ENCODE measurements around the gene STPG2.
A peak's percentile ranks its signal among the peaks of the same experiment; 100 is the strongest.

The STPG2 gene

DNA sequence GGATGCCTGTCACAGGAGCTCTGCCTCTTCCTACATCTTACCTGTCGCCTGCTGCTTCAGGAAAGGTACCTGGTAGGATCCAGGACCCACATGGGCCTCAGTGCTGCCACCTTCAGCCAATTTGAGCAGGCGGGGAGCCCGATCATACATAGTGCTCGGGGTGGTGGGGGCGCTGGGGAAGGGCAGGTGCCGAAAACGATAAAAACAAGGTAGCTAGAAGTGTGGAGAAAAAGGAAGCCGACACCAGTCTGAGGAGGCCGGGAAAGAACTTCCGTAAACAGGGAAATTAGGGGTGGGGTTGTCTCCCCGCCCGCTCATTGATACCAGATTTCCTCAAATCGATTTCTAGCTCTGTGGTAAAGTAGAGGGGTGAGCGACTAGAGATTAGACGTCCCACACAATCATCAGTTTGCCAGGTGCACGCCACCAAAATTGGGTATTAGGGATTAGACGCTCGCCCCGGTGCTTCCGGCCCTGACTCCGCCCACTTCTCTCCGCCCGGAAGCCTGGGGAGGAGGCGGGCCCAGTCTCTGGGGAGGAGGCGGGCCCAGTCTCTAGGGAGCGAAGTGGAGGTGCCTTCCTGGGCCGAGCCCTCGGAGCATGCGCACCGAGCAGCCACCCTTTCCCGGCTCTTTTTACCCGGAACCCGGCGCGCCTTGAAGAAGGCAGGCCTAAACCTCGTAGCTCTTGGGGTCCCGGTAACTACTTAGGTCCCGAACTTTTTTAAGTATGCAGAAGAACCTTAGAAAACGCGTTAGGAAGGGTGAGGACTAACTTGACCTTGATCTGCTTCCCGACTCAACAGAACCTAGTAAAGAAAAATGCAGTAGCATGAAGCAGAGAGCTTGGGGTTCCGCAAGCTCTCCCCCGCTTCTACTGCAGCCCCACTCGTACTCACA lies at the start of gene STPG2:
Gene STPG2, minus strand, starts transcription at position 476 of the 899 bp plus-strand sequence.
- DNase-seq (ENCODE audit: low spot score) = peak; percentile 91

DNA sequence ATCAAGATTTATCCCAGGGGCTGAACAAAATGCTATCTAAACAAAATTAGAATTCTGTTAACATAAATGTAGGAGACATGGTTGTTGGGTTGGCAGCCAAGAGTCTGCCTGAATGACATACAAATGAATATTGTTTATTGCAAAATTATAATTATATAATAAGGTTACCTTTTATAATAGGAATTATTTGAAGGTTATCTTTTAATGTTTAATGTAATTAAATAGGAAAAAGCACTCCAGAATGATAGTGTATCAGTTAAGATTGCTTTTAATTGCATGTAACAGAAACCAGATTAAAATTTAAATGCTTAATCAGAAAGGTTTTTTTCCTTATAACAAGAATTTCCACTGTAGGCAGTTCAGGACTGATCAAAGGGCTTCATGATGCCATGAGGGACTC lies 42.0 kb upstream of the STPG2 start:
- DNase-seq (ENCODE audit: low spot score) = no peak

DNA sequence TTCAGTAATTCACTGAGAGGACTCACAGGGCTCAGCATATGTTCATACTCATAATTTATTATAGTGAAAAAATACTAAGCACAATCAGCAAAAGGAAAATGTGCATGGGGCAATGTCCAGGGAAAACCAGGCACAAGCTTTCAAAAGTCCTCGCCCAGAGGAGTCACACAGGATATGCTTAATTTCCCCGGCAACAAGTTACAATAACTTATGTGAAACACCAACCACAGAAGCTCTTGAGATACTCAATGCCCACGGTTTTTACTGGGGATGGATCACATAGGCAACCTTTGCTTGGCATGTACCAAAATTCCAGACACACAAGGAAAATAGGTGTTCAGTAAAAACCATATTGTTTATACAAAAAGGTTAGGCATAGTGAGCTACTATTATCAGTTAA lies 38.5 kb upstream of the STPG2 start:
- DNase-seq (ENCODE audit: low spot score) = no peak

DNA sequence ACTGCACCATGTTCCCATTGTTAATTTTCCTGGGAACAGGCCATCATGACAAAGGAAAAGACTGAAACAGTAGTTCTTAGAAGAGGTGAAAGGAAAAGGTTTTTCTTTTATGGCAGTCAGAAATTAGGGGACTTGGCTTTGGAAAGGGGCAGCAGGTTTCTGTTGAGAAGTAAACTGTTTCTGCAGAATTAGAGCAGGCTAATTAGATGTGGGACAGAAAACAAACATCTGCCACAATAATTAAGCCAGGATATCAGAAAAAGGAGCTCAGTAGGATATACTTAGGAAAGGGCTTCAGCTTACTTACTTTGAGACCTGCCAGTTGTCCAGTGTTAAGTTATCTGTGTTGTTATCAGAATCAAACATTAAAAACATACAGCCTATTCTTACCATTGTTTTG lies 36.7 kb upstream of the STPG2 start:
- no peak for DNase-seq (ENCODE audit: low spot score)

DNA sequence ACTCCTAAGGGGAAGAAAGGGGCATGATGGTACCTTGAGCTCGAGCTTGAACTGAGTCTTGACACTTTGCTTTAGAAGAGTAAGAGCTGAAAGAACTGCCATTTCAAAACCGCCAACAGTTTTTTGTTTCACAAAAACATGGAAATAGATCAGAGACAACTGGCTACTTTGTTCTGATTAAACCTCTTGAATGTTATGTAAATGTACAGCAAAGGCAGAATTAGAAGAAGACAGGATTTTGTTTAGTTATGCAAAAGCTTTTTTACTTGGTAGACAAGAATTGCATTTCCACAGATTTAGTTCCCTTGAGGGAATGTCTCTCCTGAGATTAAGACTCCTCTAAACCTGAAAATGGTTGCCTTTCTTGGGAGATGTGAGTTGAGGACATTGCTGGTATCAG lies 33.3 kb upstream of the STPG2 start:
- DNase-seq (ENCODE audit: low spot score) = no peak

DNA sequence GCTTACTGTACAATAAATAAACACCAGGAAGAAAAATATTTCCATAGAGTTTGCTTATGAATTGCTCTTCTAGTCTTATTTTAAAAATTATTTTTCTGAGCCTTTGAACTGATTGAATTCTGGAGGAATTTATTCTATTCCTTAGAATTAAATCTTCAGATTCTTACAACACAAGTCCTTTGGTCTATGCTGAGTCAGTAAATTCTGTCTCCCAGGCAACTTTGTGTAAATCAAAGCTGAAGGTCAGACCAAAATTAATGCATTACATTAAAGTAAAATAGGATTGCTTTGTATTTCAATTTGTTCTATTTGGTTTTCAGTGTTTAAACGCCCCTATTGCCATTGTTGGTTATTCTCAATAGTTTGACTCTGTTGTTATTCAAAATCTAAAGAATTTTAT lies 26.8 kb upstream of the STPG2 start:
- DNase-seq (ENCODE audit: low spot score) = no peak

DNA sequence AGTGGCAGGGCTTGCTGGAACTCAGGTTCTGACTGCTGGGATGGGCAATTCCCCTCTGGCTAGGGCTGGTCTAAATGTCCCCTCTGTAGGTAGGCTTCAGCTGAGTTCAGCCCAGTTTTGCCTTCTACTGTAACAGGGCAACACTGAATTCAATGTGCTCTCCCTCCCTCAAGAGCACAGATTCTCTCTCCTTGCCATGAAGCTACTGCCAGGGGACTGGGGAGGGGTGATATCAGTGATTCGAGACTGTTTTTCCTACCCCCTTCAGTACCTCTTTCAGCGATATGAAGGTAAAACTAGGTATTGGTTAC lies 23.4 kb upstream of the STPG2 start:
- no peak for DNase-seq (ENCODE audit: low spot score)

DNA sequence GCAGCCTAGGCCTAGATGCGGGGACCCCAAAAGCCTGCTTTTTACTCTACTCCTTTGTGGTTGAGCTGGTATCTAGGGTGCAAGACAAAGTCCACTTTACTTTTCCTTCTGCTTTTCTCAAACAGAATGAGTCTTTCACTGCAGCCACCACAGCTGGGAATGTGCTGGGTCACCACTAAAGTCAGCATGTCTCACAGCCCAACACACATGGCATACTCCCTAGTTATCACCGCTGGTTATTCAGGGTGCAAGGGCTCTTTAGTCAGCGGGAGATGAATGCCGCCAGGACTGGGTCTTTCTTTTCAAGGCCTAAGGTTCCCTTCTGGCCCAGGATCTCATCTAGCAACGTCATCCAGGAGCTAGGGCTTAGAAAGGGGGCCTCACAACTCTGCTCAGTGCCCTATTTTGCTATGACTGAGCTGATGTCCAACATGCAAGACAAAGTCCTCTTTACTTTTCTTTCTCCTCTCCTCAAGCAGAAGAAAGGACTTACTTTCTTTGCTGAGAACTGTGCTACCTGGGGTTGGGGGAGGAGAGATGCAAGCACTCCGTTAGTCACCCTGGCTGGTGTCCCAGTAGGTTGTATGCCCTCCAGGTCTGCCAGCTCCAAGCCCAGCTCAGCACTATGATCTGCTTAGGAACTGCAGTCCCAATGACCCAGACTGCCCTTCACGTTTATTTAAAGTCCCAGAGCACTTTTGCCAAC lies 22.9 kb upstream of the STPG2 start:
- no peak for DNase-seq (ENCODE audit: low spot score)

DNA sequence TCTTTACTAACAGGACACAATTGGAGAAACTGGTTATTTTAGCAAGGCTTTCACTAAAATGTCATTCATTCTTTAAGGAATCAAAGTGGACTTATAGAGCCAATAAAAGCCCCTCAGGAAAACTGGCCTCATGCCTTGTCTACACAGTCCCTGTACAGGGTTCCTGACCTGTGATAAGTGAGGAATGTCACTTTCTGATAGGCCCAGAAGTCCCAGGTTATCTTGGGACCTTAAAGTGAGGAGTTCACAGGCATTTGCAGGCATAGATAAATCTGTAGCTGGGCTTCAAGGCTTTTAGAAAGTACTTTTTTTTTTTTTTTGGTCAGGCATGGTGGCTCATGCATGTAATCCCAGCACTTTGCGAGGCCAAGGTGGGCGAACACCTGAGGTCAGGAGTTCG lies 19.4 kb upstream of the STPG2 start:
- DNase-seq (ENCODE audit: low spot score) = no peak

DNA sequence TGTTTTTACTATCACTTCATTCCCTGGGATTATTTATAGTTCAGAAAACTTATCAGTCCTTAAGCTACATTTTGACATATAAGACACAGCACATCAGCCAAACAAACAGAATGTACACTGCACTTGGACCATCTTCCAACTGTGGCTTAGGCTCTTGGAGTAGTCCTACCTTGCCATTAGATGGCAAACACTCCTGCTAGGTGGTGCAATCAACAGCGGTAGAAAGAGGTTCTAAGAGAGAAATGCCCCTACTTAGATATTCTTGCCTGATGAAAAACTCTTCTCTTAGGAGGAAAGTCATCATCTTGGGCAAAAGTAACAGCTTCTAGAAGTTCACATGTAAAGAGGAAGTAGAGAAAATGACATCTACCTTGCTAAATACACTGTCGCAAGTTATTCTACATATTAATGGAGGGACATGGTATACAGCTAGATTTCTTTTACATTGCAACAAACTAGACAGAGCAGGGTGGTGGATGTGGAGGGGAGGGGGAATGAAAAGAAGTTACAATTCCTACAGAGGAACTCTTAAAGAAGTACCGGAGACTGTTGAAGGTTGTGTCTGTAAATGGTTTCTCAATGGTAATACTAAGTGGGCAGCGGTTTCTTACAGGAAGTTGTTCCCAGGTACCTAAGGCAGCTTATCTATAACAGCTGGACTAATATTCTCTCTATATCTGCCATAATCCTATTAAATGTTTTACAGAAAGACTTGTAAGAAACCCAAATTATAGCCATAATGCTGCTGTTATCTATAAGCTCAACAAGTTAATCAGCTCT lies 8.1 kb upstream of the STPG2 start:
- DNase-seq (ENCODE audit: low spot score) = no peak

DNA sequence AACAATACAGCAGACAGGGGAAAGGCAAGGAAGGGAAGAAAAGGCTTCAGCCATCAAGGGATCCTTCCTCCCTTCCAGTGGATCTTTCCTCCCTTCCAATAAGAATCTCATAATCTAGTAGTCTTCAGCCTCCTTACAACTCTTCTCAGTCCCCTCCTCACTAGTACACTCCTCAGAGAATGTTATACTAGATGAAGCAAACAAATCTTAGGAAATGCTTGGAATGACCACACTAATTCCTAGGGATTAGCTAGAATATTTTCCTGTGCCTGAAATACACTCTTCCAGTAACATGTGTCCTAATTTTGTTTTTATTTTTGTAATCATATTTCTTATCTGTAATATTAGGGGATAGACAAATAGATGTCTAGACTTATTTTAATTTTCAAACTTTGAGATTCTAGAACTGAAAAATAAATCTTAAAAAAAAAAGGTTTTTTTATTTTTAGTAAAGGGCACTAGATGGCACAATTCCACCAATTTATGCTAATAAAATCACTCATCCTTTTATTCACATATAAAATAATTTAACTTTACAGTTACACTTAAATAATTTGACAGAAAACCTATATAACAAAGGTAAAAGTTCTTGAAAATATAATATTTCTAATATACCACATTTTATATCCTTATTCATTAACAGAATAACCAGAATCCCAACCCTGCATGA lies 7.0 kb upstream of the STPG2 start:
- no peak for DNase-seq (ENCODE audit: low spot score)

DNA sequence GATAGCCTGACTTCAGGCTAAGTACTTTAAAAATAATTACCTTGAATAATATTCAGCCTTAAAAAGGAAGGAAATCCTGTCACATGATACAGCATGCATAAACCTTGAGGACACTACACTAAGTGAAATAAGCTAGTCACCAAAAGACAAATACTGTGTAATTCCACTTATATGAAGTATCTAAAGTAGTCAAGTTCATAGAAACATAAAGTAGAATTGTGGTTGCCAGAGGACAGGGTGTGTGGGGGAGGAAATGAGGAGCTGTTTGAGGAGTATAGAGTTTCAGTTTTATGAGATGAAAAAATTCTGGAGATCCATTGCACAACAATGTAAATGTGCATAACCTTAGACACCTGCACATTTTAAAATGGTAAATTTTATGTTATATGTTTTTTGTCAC lies 5.6 kb upstream of the STPG2 start:
- DNase-seq (ENCODE audit: low spot score) = no peak

DNA sequence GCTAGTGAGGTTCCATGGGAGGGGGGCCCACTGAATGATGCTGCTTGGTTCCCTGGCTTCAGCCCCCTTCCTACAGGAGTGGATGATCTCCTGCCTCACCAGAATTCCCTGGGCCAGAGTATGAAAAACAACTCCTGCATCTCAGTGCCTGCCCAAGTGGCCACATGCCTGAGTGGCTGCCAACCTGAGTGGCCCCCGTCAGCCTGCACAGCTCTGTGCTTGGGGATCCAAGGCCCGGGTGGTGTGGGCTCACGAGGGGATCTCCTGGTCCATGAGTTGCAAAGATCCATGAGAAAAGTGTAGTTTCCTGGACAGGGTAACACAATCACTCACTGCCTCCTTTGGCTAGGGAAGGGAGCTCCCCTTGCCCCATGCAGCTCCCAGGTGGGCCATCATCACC lies 17.1 kb downstream of the STPG2 start:
- no peak for DNase-seq (ENCODE audit: low spot score)

DNA sequence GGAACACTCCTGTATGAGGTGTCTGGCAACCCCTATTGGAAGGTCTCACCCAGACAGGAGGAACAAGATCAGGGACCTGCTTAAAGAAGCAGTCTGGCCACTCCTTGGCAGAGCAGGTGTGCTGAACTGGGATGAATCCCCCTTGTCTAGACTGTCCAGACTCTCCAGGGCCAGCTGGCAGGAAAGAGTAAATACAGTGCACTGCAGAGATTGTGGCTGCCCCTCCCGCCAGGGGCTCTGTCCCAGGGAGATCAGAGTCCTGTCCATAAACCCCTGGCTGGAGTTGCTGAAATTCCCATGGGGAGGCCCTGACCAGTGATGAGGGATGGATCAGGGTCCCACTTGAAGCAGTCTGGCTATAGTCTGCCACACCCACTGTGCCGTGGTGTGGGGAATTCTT lies 17.7 kb downstream of the STPG2 start:
- no peak for DNase-seq (ENCODE audit: low spot score)

DNA sequence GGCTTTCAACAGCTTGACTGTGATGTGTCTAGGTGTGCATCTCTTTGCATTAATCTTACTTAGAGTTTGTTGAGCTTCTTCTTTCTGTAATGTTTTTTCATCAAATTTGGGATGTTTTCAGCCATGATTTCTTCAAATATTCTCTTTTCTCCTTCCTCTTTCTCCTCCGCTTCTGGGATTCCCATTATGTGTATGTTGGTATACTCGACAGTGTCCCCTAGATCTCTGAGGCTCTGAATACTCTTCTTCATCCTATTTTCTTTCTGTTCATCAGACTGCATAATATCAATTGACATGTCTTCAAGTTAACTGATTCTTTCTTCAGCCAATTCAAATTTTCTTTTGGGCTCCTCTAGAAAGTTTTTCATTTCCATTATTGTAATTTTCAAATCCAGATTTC lies 25.9 kb downstream of the STPG2 start:
- no peak for DNase-seq (ENCODE audit: low spot score)

DNA sequence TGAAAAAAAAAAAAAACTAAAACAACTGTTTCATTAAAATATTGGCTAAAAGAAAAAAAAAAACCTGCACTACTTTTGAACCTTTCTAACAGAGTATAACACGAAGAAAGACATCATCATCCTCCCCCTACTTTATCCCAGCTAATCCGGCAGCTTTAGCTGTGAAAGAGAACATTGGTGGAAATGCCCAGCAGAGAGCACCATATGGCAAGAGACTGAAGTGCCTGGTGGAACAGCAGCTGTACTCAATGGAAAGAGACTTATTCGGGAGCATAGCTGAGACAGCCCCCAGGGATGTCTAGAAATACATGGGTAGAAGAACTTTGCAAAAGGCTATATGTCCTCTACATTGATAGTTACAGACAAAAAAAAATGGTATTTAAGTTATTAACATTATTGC lies 30.3 kb downstream of the STPG2 start:
- no peak for DNase-seq (ENCODE audit: low spot score)

DNA sequence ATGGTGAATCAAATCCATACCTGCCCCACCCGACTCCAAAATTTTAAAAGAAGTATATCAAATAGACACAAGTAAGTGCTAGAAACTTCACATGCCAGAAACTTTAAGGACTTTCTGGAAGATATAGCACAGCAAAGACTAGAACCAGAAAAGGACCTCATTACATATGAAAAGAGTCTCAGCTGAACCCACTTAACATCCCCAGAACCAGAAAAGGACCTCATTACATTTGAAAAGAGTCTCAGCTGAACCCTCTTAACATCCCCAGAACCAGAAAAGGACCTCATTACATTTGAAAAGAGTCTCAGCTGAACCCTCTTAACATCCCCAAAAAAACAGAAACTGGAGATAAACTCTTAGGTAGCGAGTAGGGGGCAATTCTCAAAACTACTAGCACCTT lies 32.3 kb downstream of the STPG2 start:
- no peak for DNase-seq (ENCODE audit: low spot score)

DNA sequence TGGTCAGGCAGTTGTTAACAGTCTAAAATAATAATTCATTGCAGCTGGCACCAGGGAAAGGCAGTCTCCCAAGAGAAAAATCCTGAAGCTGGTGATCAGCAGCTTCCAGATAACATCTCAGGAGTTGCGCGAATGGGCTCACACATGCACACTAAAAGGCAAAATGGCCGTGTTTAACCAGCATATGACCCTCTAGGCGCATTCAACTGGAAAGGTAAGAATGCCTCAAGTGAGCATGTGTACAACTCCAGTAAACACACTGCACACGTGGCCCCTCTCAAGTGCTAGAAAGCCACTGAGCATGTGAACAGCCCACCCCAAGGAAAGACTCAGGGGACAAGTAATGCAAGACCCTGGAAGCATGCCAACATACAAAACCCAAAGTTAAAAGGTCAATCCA lies 33.1 kb downstream of the STPG2 start:
- no peak for DNase-seq (ENCODE audit: low spot score)

DNA sequence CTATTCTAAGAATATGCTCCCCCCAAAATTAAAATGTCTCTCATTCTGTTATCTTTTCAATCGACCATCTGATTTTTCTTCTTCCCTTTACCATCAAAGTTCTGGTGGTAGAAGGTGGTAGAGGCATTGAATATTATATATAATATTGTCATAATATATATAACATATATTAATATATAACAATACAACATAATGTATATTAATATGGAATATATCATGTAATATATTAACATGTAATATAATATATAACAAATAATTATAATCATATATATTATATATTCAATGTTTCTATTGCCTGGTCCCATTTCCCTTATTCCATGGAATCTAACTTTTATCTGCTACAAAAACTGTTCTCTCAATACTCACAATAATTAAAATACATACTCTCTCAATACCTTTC lies 40.6 kb downstream of the STPG2 start:
- no peak for DNase-seq (ENCODE audit: low spot score)

DNA sequence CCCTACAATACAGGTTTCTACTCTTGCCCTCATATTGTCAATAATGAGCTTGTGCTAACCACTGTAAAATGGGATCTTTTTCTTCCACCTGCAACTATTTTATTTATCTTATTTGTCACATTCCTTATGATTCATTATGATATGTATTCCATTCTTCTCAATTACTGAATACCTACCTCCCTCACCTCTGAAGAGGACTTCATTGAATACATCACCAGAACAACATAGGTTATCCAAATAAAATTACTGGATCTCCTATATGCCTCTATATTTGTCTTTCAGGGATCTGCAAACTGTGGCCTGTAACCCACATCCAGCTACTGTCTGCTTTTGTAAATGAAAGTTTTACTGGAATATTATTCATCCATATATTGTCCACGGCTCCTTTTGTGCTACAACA lies 41.3 kb downstream of the STPG2 start:
- no peak for DNase-seq (ENCODE audit: low spot score)

DNA sequence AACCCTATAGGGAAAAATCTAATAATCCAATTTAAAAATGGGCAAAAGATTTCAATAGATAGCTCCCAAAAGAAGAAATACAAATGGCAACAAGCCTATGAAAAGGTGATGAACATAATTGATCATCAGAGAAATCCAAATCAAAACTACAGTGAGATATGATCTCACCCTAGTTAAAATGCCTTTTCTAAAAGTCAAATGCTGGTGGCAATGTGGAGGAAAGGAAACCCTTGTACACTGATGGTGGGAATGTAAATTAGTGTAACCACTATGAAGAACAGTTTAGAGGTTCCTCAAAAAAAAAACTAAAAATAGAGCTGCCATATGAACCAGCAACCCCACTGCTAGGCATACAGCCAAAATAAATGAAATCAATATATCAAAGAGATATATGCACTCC lies 44.5 kb downstream of the STPG2 start:
- no peak for DNase-seq (ENCODE audit: low spot score)

DNA sequence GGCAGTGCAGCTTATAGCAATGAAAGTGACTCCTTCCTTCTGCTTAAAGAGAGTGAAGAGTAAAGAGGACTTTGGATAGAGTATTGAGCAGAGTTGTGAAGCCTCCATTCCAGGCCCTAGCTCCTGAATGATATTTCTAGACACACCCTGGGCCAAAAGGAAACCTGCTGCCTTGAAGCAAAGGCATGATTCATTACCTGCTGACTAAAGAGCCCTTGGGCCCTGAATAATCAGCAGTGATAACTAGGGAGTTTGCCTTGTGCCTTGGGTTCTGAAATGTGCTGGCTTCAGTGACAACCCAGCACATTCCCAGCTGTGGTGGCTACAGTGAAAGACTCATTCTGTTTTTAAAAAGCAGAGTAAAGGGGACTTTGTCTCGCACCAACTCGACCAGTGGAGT lies 49.2 kb downstream of the STPG2 start:
- DNase-seq (ENCODE audit: low spot score) = no peak

DNA sequence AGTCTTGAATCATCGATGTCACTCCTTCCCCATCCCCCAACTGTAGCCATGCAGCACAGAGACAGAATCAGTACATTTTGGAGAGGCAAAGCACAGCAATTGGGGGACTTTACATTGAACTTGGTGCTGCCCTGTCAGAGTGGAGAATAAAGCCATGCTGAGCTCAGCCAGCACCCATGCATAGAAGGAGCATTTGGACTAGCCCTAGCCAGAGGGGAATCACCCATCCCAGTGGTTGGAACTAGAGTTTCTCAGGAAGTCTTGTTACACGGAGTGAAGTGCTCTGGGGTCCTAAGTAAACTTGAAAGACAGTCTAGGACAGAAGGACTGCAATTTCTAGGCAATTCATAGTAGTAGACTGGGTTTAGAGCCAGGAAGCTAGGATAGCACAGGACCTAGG lies 49.6 kb downstream of the STPG2 start:
- DNase-seq (ENCODE audit: low spot score) = no peak

Data from germinal center (tissue), 1 donor.